Stimulated activated CD4-positive, alpha-beta T cell treated with anti-CD3 and anti-CD28 coated beads, TNF-alpha, amount 100 ng/mL, for 1 hour (primary cell): Measurements from ENCODE around the gene DSCAML1.

ENCODE experiments used
- DNase-seq, 3 donors: peaks; one replicate each; pipeline ENCODE4 v3.0.0-alpha.2; 2020; ENCODE audit warnings: low read depth in 3 of 3, low spot score in 1 of 3

Gene DSCAML1

DNA sequence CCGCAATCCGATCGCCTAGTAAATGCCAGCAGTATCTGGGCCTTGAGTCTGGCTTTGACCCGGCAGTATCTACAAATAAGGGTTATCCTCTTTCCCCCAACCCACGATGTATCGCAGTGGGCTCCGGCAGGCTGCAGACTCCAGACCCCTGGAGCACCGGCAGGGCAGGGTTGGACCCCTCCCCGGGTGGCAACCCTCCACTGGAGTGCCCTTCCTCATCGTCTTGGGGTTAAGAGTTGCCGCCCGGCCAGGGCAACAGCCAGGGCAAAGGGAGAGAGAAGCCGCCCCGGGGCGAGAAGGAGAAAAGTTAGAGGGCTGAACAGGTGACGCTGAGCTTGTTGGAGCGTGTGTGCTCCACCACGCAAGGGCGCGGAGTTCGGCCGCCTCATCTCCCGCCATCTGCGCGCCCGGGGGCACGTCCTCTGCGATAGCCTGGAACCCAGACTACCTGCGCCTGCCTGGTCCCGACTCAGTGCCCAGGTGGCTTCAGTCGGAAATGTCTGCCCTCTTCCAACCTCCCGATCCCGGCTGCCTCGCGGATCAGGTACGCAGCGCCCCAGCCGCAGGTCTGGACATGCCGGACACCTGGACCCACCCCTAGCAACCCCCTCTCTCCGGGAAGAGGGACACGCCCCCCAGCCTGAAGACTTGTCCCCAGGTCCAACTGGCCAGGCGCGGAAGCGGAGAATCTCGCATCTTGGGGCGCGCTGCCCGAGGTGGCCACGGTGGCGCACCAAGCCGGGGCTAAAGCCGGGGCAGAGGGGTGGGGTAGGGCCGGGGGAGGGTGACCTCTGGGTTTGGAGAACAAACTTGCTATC is 1.2 kb downstream of the DSCAML1 start:
- no peak for DNase-seq

DNA sequence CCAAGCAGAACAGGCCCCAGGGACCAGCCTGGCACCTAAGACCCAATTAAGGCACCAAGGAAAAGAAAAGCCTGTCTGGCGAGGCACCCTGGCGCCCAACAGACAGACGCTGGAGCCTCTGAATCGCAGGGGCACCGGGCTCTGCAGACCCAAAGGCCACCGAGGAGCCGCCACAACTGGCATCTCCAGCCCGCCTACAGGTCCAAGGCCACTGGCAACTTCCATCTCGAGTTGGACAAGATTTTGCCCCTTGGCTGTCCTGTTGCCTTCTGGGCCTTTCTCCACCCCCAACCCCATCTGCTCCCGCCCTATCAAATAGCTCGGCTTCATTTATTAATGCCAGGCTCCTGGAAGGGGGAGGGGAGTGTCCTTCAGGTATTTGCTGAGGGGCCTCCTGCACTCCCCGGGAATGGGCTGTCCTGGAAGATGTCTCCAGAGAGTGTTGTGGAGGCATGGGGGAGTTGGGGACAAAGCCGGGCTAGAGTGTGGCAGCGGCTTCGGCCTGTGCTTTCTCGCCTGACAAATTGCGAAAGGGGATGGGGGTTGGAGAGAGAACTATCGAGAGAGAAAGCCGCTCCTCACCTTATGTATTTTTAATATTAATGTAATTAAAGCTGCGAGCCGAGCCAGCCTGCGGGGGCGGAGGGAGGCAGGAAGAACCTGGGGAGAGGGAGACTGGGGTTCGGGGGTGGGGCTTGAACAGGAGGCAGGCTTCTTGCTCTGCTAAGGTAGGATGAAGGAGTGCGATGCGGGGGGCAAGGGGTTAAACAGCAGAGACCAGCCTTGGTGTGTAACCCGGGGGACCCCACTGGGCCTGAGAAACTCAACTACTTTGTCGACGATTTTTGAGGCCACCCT is 2.0 kb downstream of the DSCAML1 start:
- DNase-seq, result no peak

DNA sequence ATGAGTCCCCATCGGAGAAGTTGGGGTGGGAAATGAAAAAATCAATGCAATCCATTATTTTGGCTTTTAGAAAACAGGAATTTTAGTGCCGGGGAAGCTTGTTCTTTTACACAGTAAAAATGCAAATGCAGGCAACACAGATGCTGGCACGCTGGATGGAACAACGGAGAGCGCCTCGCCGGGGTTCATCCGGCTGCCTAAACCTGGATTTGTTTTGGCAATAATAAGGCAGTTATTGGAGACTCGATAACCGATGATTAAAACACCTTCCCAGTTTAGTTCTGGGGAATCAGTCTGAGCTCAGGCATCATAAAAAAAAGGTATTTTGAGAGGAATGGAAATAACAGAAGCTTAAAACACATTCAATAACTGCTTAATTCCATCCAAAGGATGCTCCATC is 2.9 kb downstream of the DSCAML1 start:
- no peak for DNase-seq

DNA sequence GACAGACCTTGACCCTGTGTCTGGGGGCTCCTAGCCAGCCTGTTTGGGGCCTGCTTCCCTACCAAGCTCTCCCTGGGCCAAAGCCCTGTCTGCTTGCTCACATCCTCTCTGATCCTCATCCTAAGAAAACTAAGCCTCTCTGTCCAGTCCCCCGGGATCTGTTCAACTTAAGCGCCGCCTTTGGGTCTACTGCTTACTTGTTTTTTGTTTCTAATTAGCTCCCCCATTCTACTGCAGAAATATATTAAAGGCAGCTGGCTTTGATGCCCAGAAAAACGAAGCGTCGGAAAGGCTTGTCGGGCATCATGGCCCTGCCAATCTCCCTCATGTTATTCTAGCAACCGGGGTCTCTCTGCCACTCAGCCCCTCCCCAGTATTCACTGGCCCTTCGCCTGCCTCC is 3.4 kb downstream of the DSCAML1 start:
- no peak for DNase-seq

DNA sequence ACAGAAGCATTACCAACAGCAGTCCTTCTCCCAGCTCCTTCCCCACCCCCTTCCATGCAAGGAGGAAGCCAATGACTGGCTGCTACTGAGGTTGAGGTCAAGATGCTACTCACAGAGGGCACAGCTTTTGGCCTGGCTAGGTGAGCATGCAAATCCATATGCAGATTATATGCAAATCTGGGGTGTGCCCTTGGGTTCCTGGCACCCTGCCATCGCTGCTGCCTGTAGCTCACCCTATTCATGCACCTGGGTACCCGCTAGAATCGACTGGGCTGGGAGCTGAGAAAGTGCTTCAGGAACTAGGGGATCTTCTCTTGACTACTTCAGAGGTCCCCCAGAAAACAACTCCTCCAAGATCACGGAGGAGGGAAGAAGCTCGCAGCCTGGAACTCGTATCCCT is 4.0 kb downstream of the DSCAML1 start:
- DNase-seq, result no peak

DNA sequence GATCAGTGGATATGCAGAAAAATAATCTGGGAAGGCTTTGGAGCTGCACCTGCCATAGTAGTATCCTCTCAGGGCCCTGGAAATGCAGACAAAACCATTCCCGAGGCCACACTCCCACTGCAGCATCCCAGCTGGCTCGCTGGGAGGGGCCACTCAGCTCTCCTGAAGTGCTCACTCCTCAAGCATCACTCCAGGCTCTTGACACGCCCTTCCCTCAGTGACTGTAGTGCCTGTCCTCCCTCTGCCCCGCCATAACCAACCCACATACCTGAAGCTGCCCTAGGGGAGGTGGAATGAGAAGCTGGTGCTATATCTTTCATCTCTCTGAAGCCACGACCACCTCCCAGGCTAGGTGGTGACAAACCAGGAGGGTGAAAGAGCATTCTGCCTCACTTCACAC is 4.8 kb downstream of the DSCAML1 start:
- DNase-seq, result no peak

DNA sequence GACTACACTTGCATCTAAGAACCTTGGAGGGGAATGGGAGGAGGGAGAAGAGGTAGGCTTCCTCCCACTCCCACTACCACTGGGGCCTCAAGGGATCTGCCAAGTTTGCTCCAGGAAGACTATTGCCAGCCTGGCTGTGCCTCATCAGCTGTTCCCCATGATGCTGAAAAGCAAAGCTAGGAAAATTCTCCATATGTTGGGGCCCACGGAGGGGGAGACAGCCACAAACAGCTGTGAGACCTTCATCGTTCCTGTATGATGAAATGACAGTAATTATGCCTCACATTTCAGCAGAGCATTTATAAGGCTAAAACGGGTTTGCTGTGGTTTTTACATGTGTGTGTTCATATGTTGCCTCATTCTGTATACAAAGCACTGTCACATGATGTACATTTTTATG is 6.7 kb downstream of the DSCAML1 start:
- DNase-seq, result no peak

DNA sequence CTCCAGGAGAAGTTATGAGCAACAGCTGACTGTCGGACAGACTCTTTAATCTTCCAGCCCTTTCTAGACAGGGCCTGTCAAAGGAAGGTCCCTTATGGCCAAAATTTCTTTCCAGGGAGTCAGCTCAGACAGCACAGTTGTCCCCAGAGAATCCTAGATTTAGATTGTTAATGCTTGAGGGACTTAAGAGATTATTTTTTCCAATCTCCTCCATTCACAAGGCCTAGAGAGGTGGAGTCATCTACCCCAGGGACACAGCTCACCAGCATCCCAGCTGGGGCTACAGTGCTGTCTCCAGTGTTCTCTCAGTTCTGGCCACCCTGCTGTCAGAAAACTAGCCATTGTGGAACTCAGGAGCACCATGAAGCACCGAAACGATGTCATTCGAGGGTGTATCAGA is 7.8 kb downstream of the DSCAML1 start:
- DNase-seq, result no peak

DNA sequence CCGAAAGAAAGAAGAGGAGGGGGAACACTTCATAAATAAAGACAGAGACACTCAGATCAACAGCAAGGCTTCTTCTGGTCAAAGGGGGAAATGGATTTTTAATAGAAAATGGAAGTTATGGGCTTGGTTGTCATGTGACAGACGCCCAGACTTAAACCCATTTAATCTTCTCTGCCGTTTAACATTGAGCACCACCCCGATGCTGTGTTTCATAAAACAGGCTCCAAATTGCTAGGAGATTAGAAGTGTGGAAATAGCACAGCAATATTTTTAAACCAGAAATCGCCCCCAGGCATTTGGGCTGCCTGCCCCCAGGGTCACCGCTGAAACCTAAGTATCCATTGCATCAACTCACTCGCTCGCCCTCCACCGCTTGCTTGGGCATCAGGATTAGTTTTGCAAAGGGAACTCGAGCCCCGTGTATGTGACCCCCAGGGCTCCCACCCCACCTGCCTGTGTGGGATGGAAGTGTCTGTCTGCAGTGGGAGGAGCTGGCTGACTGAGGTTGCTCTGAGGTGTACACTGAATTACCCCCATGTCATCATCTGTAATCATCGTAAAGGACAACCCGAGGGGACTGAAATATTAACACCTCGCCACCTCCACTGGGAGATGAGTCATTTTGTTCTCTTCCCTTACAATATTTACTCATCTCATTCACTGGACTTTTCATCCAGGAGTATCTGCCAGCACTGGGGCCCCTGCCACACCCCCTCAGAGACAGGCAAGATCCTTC is 10.7 kb downstream of the DSCAML1 start:
- no peak for DNase-seq

DNA sequence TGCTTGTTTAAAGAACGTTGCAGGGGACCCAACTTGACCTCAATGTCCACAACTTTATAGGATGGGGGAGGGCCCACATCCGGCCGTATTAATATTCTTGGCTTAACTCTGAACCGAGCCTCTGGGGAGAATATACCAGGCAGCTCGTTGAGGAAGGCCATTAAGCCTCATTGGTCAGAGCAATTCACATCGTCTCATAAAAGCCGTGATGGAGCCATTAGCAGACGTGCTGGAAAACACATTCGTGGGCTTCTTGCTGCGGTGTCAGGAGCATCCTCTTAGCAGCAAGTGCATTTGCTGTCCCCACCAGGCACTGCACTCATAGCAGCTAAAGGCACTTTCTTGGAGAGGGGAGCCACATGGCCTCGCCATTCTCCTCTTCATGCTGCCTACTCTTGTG is 14.9 kb downstream of the DSCAML1 start:
- no peak for DNase-seq

DNA sequence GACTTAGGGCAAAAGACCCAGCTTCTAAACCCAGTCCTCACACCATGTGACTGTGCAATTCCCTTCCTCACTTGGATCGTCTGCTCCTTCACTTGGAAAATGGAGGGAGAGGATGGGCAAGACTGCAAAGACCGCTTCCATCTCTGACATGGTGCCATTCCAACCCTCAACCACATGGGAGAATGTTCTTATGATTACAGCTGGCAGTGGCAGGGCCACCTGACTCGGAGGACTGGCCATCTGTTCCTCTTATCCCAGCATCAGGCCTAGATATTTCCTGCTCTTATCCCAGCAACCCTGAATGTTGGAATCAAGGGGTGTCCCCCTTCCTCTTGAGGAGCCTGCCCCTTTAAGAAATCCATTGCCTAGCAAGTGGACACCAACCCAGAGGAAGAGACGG is 15.4 kb downstream of the DSCAML1 start:
- no peak for DNase-seq

DNA sequence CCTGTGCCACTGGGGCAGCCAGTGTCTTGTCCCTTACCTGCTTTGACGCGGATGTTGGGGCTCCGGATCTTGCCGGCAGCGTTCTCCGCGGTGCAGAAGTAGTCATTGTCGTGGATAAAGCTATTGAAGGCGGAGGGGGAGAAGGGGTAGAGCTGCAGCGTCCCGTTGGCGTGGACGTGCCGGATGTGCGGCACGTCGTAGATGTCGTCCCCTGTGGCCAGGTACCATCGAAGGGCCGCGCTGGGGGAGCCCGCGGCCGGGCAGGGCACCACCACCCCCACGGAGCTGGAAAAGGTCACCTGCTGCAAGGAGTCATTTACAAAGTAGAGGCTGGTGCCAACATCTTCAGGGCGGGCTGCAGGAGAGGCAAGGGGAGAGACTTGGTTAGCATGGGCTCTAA is 16.6 kb downstream of the DSCAML1 start:
- DNase-seq, result no peak

DNA sequence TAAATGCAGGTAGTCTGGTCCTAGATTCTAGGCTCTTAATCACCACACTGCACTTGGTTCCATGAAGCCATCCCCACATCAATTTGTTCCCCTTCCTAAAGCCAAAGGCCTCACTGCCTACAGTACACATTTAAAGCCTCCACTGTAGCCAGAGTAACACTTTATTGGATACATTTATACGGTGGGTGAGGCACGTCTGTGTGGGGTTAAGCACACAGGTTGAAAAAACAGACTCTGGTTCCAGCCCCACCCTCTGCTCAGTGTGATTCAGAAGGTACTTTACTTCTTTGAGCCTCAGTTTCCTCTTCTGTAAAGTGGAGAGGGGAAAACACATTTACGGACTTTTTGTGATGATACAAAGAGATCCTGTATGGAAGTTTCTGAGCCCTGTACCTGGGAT is 22.5 kb downstream of the DSCAML1 start:
- no peak for DNase-seq

DNA sequence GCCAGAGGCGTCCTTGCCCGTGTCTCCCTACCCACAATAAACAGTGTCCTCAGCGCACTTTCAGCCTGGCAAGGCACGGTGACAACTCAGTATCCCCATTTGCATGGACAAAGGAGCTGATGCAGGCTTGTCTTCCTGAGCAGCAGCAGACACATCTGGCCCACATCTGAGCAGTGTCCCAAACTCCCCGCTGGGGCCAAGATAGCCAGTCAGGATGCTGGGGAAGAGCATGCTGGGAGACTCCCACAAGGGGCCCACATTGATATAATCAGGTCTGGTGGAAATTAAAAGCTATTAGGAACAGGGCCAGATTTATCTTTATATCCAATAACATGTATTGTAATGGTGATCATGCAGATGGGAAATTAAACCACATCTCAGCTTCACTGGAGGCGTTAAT is 24.7 kb downstream of the DSCAML1 start:
- DNase-seq, result no peak

DNA sequence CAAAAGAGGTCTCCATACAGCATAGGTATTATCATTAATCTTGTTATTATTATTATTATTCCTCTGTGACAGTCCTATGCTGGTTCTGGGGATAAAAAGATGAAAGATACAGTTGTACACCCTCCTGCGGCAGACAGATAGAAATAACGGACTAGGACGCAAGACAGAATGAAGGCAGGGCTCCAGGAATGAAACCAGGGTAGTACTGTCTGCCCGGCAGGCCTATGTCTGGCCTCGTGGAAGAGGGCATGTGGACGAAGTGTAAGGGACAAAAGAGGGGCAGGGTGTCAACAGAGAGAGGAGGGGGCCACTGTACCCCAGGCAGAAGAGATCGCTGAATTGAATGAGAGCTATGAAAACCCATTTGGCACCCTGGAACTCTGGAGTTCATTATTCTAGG is 25.2 kb downstream of the DSCAML1 start:
- no peak for DNase-seq

DNA sequence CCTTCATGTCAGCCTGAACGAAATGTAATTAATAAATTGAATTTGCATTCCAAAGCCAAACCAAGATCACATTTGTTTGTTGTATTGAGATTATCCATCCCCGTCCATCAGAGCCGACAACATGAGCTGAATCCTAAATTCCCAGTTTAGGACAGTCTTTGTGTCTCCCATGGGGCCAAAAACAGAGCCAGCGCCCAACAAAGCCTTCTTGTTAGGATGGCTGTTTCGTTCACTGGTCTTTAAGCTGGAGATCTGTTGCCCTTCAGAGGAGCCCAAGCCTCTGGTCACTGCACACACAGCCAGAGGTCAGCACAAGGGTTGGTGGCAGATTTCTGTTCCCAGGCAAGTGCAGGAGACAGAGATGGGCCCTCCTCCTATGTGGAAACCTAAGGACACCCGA is 25.8 kb downstream of the DSCAML1 start:
- no peak for DNase-seq

DNA sequence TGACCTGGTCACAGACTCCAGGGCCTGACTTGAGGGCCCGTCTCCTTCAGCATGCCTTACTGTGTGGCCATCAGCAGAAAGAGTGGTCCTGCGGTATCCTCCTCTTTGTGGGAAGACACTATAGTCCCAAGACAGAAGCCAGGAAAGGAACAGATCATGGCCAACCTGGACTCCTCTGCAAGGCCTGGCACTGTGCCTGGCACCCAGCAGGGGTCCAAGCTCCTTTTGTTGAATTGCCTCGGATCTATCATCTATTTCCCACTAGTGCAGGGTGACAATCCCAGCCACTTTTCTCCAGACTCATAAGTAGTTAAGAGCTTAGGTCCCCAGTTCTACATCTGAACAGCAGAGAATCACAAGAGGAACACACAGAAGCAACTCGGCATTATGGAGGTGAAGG is 27.0 kb downstream of the DSCAML1 start:
- no peak for DNase-seq

DNA sequence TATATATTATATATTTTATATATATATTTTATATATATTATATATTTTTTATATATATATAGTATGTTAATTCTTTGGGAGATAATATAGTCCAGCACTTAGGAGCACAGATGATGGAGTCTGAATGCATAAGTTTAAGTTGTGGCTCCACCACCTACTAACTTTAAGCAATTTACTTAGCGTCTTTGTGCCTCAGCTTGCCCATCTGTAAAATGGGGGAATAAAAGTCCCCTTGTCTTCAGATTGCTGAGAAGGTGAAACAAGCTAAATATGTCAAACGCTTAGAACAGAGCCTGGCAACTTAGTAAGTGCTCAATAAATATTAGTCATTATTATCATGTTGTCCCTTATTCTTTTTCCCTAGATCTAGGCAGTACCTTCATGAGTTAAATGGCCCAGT is 27.5 kb downstream of the DSCAML1 start:
- no peak for DNase-seq

DNA sequence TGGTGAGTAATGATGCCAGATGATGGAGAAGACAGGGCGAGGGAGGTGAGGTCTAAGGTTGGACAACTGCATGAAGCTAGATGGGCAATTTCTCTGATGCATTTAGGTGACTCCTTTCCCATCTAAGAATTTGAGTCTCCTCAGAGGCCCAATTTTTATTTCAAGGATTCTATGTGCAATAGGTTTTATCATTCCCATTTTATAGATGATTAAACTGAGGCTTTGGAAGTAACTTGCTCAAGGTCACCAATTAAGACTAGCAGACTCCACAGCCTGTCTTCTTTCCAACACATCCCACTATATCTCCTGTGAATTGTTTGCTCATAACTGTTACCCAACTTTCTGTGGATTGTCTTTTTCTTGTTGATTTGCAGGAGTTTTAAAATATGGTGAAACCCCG is 28.5 kb downstream of the DSCAML1 start:
- no peak for DNase-seq

DNA sequence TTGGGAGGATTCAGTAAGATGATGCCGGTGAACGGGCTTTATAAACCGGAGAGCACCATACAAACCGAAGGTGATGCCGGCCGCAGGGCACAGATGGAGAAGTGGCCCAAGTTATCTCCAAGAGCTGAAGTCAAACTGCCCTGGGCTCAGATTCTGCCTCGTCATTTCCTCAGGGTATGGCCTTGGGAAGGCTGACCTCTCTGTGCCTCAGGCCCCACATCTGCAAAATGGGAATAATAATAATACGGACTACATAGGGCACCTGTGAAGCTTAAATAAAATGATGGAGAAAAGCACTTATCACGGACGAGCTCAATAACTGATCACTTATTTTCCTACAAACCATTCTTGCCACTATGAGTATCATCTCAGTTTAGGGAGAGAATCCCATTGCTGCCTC is 29.9 kb downstream of the DSCAML1 start:
- no peak for DNase-seq

DNA sequence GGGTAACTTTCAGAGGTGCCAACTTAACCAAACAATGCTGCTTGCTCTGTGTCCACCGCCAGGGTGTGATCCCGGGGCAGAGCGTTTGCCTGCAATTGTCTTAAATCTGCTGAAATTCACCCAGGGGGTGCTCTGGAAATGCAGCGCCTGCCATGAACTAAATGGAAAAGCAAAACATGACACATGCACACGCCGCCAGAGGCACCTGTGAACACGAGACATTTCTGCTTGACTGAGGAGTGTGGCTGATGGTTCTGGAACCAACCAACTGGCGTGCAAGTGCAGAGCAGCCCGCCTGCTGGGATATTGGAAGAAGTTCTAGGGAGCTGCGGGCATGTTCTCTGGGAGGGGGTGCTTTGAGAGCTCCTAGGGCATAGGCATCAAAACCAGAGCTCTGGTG is 30.4 kb downstream of the DSCAML1 start:
- DNase-seq, result no peak

DNA sequence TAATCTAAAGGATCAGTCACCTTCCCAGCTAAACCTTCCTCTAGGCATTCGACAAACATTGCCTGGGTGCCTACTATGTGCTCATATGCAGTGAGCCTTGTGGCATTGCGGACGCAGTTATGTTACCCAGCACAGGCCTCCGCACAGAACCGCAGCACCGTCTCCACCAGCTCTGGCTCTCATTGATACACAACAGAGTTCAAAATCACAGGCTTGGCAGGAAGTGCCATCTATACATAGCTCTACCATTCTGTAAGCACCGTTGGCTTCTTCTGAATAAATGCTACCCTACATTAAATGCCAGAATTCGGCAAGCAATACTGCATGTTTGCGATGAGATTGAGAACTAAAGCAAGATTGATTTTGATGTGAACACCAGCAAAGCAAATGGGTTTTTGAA is 31.0 kb downstream of the DSCAML1 start:
- no peak for DNase-seq
